Sigmoid colon (tissue), 4 donors: Measurements from ENCODE around the gene SLIT1.

Source experiments
- EP300 ChIP-seq, 4 donors: sonication (generic); formaldehyde crosslinking; IDR thresholded peaks; one replicate each; pipeline ENCODE4 v1.6.1; 2017; ENCODE audit warnings: antibody characterized with exemption in 4 of 4
- POLR2A ChIP-seq, 2 donors: fragments of 450-650 bp; IDR thresholded peaks; one replicate each; pipeline ENCODE4 v1.6.1; 2016; ENCODE audit warnings: antibody characterized with exemption in 2 of 2, mild to moderate bottlenecking in 2 of 2, moderate library complexity in 2 of 2
- TF ChIP-seq, protein P1 (sequence below), 4 experiments: fragments of 450-650 bp in 3 of 4; fragments of 200-600 bp in 1 of 4; IDR thresholded peaks; one replicate each; pipeline ENCODE4 v1.5.1; 2016 to 2019; ENCODE audit warnings: antibody characterized with exemption in 4 of 4, mild to moderate bottlenecking in 3 of 4, moderate library complexity in 2 of 4

DNA sequence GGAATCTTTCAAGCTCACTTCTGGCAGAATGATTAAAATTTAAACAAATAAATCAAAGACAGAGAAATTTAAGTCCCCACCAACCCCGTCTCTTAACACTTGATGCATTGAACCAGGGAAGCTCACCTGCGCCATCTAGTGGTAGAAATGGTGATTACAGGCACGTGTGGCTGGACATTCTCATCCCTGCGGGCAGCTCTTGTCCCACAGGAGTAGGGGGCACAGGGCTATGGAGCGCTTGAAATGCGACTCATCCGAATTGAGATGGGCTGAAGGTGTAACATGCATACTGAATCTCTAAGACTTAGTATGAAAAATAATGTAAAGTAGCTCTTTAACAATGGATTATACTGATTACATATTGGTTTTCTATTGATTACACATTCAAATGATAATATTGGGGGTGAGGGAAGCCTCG lies 24.8 kb upstream of the SLIT1 start:
- TF ChIP-seq EP300 (IDR thresholded peaks at IDR 0.05) = no peak
- TF ChIP-seq, protein P1, sequence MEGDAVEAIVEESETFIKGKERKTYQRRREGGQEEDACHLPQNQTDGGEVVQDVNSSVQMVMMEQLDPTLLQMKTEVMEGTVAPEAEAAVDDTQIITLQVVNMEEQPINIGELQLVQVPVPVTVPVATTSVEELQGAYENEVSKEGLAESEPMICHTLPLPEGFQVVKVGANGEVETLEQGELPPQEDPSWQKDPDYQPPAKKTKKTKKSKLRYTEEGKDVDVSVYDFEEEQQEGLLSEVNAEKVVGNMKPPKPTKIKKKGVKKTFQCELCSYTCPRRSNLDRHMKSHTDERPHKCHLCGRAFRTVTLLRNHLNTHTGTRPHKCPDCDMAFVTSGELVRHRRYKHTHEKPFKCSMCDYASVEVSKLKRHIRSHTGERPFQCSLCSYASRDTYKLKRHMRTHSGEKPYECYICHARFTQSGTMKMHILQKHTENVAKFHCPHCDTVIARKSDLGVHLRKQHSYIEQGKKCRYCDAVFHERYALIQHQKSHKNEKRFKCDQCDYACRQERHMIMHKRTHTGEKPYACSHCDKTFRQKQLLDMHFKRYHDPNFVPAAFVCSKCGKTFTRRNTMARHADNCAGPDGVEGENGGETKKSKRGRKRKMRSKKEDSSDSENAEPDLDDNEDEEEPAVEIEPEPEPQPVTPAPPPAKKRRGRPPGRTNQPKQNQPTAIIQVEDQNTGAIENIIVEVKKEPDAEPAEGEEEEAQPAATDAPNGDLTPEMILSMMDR (IDR thresholded peaks at IDR 0.05) = peak; percentile 75 to 99 (median 89)
- no peak for TF ChIP-seq POLR2A (IDR thresholded peaks at IDR 0.05)
